ENCODE results near the gene OR2B6. TPM values are rescaled to one million over a fixed set of nuclear protein-coding genes. Genes with fewer than 3 reads are reported as not detected.

The OR2B6 gene
- total and polyA plus RNA-seq, 7 donors: 0.12 TPM; not detected in 6

DNA sequence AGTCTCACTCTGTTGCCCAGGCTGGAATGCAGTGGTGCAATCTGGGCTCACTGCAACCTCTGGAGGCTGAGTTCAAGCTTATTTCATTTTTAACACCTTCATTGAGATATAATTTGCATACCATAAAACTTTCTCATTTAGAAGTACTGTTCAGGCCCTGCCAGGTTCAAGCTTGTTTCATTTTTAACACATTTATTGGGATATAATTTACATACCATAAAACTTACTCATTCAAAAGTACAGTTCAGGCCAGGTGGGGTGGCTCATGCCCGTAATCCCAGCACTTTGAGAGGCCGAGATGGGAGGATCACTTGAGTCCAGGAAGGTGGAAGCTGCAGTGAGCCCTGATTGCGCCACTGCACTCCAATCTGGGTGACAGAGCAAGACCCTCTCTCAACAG, 5.5 kb downstream of the OR2B6 start:
- Histone ChIP-seq H3K4me3 (no peak overlapping the region), H3K27ac (no peak overlapping the region), H3K9me3 (no peaks in the 10 kb centered on the region), H3K36me3 (no peaks in the 10 kb centered on the region), H3K4me1 (no peaks in the 10 kb centered on the region), H3K27me3 (no peaks in the 10 kb centered on the region)
- TF ChIP-seq POLR2A (IDR thresholded peaks at IDR 0.05) (no peak), CTCF (IDR thresholded peaks at IDR 0.05) (no peak), EP300 (IDR thresholded peaks at IDR 0.05) (no peak), POLR2AphosphoS5 (IDR thresholded peaks at IDR 0.05) (no peak)
- 30 to 53% methylated on average over 3 of the region's 3 CpGs for WGBS, 2 donors
- intact Hi-C loops (cut with DNase I): no loop called here
- no peak for DNase-seq

GRCh38 chr6:27966044-27966443, 9.0 kb downstream of the OR2B6 start:
- no peak for DNase-seq
- 85 to 88% methylated on average over 4 of the region's 4 CpGs for WGBS, 2 donors

DNA sequence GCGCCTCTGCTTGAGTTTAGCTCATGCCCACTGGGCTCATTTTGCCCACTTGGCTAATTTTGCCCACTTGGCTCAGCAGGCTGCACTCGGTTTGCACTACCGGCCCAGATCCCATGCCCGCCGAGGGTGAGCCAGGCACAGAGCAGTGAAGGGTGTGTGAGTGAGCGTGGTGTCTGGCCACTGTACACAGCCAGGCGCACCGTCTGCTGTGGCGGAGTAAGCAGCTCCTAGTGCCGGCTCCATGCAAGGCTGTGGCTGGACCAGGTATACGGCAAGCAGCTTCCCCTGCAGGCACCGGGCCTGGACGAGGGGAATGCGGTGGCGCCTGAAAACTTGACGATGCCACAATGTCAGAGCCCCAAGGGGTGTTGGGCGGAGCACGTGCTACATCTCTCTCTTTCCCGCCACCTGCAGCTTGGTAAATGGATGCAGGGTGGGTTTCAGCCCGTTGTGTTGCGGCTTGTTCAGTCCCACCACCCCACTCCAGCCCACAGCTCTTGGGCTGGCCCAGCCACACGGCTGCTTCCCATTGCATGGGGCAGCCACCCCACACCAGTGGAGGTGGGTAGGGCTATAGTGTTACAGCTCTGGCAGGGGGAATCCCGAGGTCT, 9.9 kb downstream of the OR2B6 start:
- Histone ChIP-seq H3K27me3 (no peaks in the 10 kb centered on the region), H3K36me3 (no peaks in the 10 kb centered on the region), H3K4me1 (no peaks in the 10 kb centered on the region), H3K9me3 (peaks cover 0 to 3% (median under 1%) of the 10 kb centered on the region in 4 donors), H3K4me3 (no peak overlapping the region), H3K27ac (no peak overlapping the region)
- 94 to 95% methylated on average over 23 of the region's 23 CpGs for WGBS, 2 donors
- no peak for DNase-seq
- intact Hi-C loops (cut with DNase I): no loop called here
- TF ChIP-seq CTCF (IDR thresholded peaks at IDR 0.05) (no peak), POLR2A (IDR thresholded peaks at IDR 0.05) (no peak), POLR2AphosphoS5 (IDR thresholded peaks at IDR 0.05) (no peak), EP300 (IDR thresholded peaks at IDR 0.05) (no peak)

More at GRCh38 chr6:27966044-27966443, 9.0 kb downstream of the OR2B6 start:
- intact Hi-C loops (cut with DNase I): no loop called here
- Histone ChIP-seq H3K27ac (no peak overlapping the region), H3K4me1 (no peaks in the 10 kb centered on the region), H3K27me3 (no peaks in the 10 kb centered on the region), H3K36me3 (no peaks in the 10 kb centered on the region), H3K9me3 (peaks cover 0 to 3% (median under 1%) of the 10 kb centered on the region in 4 donors), H3K4me3 (no peak overlapping the region)
- no peak for TF ChIP-seq CTCF (IDR thresholded peaks at IDR 0.05)
- TF ChIP-seq POLR2AphosphoS5 (IDR thresholded peaks at IDR 0.05): no peak
- TF ChIP-seq POLR2A (IDR thresholded peaks at IDR 0.05): no peak
- TF ChIP-seq EP300 (IDR thresholded peaks at IDR 0.05): no peak

GRCh38 chr6:27970444-27970843, 13.4 kb downstream of the OR2B6 start:
- no peak for DNase-seq
- TF ChIP-seq POLR2A (IDR thresholded peaks at IDR 0.05): no peak
- no peak for TF ChIP-seq POLR2AphosphoS5 (IDR thresholded peaks at IDR 0.05)
- TF ChIP-seq EP300 (IDR thresholded peaks at IDR 0.05): no peak
- no peak for TF ChIP-seq CTCF (IDR thresholded peaks at IDR 0.05)
- 89 to 96% methylated on average over 2 of the region's 2 CpGs for WGBS, 2 donors
- Histone ChIP-seq H3K4me3 (no peak overlapping the region), H3K27ac (no peak overlapping the region), H3K27me3 (no peaks in the 10 kb centered on the region), H3K4me1 (no peaks in the 10 kb centered on the region), H3K36me3 (no peaks in the 10 kb centered on the region), H3K9me3 (peaks cover 0 to 3% (median under 1%) of the 10 kb centered on the region in 4 donors)
- intact Hi-C loops (cut with DNase I): no loop called here

DNA sequence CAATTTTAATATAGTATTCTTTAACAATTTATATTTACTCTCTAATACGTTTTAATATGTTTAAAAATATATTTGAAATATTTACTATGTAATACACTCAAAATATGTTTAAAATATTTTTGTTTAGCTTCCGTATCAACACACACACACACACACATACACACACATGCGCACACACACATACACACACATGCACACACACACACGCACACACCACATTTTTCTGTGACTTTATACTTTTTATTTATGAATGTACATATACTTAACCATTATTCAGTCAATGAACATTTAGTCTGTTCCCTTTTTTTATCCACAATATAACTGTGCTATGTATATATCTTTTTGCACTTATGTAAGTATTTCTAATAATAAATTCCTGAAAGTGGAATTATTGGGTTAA, 15.7 kb downstream of the OR2B6 start:
- Histone ChIP-seq H3K36me3 (no peaks in the 10 kb centered on the region), H3K27ac (no peak overlapping the region), H3K9me3 (peaks cover 0 to 3% (median under 1%) of the 10 kb centered on the region in 4 donors), H3K4me3 (no peak overlapping the region), H3K4me1 (no peaks in the 10 kb centered on the region), H3K27me3 (no peaks in the 10 kb centered on the region)
- TF ChIP-seq POLR2AphosphoS5 (IDR thresholded peaks at IDR 0.05): no peak
- no peak for TF ChIP-seq EP300 (IDR thresholded peaks at IDR 0.05)
- no peak for TF ChIP-seq POLR2A (IDR thresholded peaks at IDR 0.05)
- no peak for TF ChIP-seq CTCF (IDR thresholded peaks at IDR 0.05)
- WGBS, 2 donors: 83 to 86% methylated on average over 4 of the region's 4 CpGs
- intact Hi-C loops (cut with DNase I): no loop called here
- no peak for DNase-seq

Measured in sigmoid colon (tissue), 7 donors.